Measurements from ENCODE around the gene ZMYM3. TPM values are rescaled to one million over a fixed set of nuclear protein-coding genes. Genes with fewer than 3 reads are reported as not detected.

The ZMYM3 gene
- total RNA-seq, 1 experiment from 2014 or later = 32.9 TPM

GRCh38 chrX:71298119-71298518, 44.2 kb upstream of the ZMYM3 start:
- Histone ChIP-seq H3K9me2 (ENCODE audit: insufficient read depth) (no peaks in the 10 kb centered on the region), H3K4me2 (ENCODE audit: low read length) (no peak overlapping the region), H3K36me3 (ENCODE audit: control insufficient read depth in 1 of 2, insufficient read depth in 2 of 2, low read length in 2 of 2) (peaks cover 19 to 31% of the 10 kb centered on the region in 2 experiments), H3K27ac (ENCODE audit: low read depth, low read length) (no peak overlapping the region), H4K20me1 (ENCODE audit: insufficient read depth) (no peaks in the 10 kb centered on the region), H3K27me3 (ENCODE audit: insufficient read depth, low read length) (no peaks in the 10 kb centered on the region), H3K79me2 (ENCODE audit: insufficient read depth, low read length) (peaks cover 12% of the 10 kb centered on the region; the same call in 1 of the 2 replicates), H3K9ac (ENCODE audit: low read length) (no peak overlapping the region), H3K4me3 (replicated peaks in 1 of 2; ENCODE audit: low read depth in 1 of 2, low read length in 2 of 2) (no peak overlapping the region), H3K9me3 (ENCODE audit: control insufficient read depth in 1 of 2, insufficient read depth in 1 of 2, low read depth in 1 of 2, low read length in 2 of 2) (no peaks in the 10 kb centered on the region), H3K4me1 (ENCODE audit: control insufficient read depth in 1 of 2, insufficient read depth in 2 of 2, low read length in 2 of 2) (no peaks in the 10 kb centered on the region), H2AFZ (ENCODE audit: low read depth, low read length, poor library complexity, severe bottlenecking) (no peak overlapping the region)
- no TSS peak for BruUV-seq (replicated peaks)
- POLR2A ChIA-PET = no interaction called here
- RAD21 ChIA-PET (ENCODE audit: low non-redundant PET in 1 of 2, low total read pairs in 2 of 2, uncharacterized antibody in 2 of 2, unreplicated experiment in 2 of 2) = no interaction called here
- CTCF ChIA-PET = no interaction called here
- intact Hi-C loops (cut with micrococcal nuclease) = no loop called here
- ATAC-seq (no peak), DNase-seq (ENCODE audit: low read depth, low spot score) (no peak)
- TF ChIP-seq POLR2AphosphoS5 (IDR thresholded peaks at IDR 0.05; ENCODE audit: low read depth, low read length) = no peak
- TF ChIP-seq SP1 (IDR thresholded peaks at IDR 0.05; ENCODE audit: low read depth) = no peak
- TF ChIP-seq ATF3 (IDR thresholded peaks at IDR 0.05) = no peak
- TF ChIP-seq EZH2 (IDR thresholded peaks at IDR 0.05) = no peak
- TF ChIP-seq SIN3A (IDR thresholded peaks at IDR 0.05; ENCODE audit: low read depth) = no peak
- TF ChIP-seq YY1 (IDR thresholded peaks at IDR 0.05; ENCODE audit: extremely low read depth, insufficient replicate concordance, low read depth, low read length) = no peak
- no peak for TF ChIP-seq MAX (IDR thresholded peaks at IDR 0.05)
- no peak for TF ChIP-seq RAD21 (IDR thresholded peaks at IDR 0.05; ENCODE audit: low read depth)
- TF ChIP-seq REST (IDR thresholded peaks at IDR 0.05; ENCODE audit: low read depth) = no peak
- TF ChIP-seq JUND (IDR thresholded peaks at IDR 0.05) = no peak
- no peak for TF ChIP-seq CBX3 (IDR thresholded peaks at IDR 0.05; ENCODE audit: low read depth)
- TF ChIP-seq CEBPB (IDR thresholded peaks at IDR 0.05; ENCODE audit: low read depth) = no peak
- TF ChIP-seq SRF (IDR thresholded peaks at IDR 0.05; ENCODE audit: low read depth) = no peak
- no peak for TF ChIP-seq ZBTB33 (IDR thresholded peaks at IDR 0.05; ENCODE audit: extremely low read depth, insufficient replicate concordance, low read length)
- no peak for TF ChIP-seq CTCF (IDR thresholded peaks at IDR 0.05 in 2 of 3, conservative IDR thresholded peaks at IDR 0.05 in 1 of 3; ENCODE audit: borderline replicate concordance in 1 of 3, insufficient read depth in 1 of 3, low read depth in 2 of 3, low read length in 2 of 3)
- no peak for TF ChIP-seq ZNF274 (IDR thresholded peaks at IDR 0.05; ENCODE audit: low read depth, low read length)
- no peak for TF ChIP-seq EZH2phosphoT487 (IDR thresholded peaks at IDR 0.05; ENCODE audit: borderline replicate concordance)
- TF ChIP-seq FOSL1 (IDR thresholded peaks at IDR 0.05; ENCODE audit: low read depth) = no peak

Data from HCT116 (cell line).